ENCODE measurements around the gene UXT. TPM values are rescaled to one million over a fixed set of nuclear protein-coding genes. Genes with fewer than 3 reads are reported as not detected.
"Not testable (repeated sequence)": the region's sequence is repeated elsewhere in the genome, so short reads cannot be mapped to it uniquely, and the experiment has no call there.

Gene UXT
- total RNA-seq, 2 donors from 2014 or later = 41.9 to 56.6 TPM

- H3K36me3 ChIP-seq (replicated peaks in 1 of 2; ENCODE audit: insufficient read depth in 1 of 2, low read depth in 2 of 2) = no peaks in the 10 kb centered on the region
- no peaks in the 10 kb centered on the region for H3K27me3 ChIP-seq
- WGBS, 2 donors = 55 to 78% methylated on average over 1 of the region's 1 CpG
- H3K9me3 ChIP-seq = no peaks in the 10 kb centered on the region
- H3K4me1 ChIP-seq = no peaks in the 10 kb centered on the region
- intact Hi-C loops (cut with DNase I) = no loop called here
- no peak for DNase-seq
- no peak for ATAC-seq
- H3K27ac ChIP-seq = no peak overlapping the region
- TF ChIP-seq CTCF (IDR thresholded peaks at IDR 0.05) = no peak
- TF ChIP-seq POLR2A (IDR thresholded peaks at IDR 0.05) = no peak
- no peak overlapping the region for H3K4me3 ChIP-seq
These were observed 38.2 kb upstream of the UXT start for GRCh38 chrX:47697181-47697580.

DNA sequence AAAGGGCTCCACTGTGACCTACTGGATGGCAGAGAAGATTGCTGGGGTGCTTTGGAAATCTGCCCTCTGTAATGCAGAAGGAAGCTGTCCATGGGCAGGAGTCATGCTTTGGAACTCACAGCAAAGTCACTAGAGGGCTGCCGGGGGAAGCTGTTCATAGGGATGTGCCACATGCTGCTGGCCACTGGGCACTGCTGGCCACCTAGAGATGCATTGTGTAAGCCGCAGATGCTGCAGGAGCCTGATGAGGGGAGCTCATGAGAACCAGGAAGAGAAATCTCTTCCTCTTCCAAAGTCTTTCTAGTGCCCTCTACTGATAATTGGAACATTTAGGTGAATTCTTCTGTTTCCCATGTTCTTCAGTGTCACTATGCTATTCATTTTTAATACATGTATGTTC is 31.2 kb upstream of the UXT start:
- Histone ChIP-seq H3K4me1 (no peaks in the 10 kb centered on the region), H3K27me3 (no peaks in the 10 kb centered on the region), H3K4me3 (no peak overlapping the region), H3K27ac (no peak overlapping the region), H3K9me3 (no peaks in the 10 kb centered on the region), H3K36me3 (replicated peaks in 1 of 2; ENCODE audit: insufficient read depth in 1 of 2, low read depth in 2 of 2) (no peaks in the 10 kb centered on the region)
- DNase-seq (no peak), ATAC-seq (no peak)
- no peak for TF ChIP-seq POLR2A (IDR thresholded peaks at IDR 0.05)
- intact Hi-C loops (cut with DNase I) = no loop called here
- 18 to 47% methylated on average over 2 of the region's 2 CpGs for WGBS, 2 donors

DNA sequence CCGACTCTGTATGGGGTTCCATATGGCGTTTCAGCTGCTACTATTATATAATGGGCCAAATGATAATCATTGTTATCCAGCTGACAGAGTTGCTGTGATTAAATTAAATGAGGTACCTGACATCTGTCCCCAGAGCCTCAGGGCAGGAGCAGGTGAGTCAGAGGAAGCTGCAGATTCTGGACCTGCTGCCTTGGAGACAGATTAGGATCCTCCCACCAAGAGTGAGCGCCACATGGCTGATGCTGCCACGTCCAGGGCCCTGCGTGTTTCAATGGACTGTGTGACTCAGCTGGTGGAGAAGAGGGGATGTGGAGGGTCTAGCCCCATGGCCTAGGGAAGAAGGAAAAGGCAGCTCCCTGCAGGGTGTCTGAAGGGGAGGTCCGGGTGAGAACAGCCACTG is 28.3 kb upstream of the UXT start:
- no peaks in the 10 kb centered on the region for H3K27me3 ChIP-seq

DNA sequence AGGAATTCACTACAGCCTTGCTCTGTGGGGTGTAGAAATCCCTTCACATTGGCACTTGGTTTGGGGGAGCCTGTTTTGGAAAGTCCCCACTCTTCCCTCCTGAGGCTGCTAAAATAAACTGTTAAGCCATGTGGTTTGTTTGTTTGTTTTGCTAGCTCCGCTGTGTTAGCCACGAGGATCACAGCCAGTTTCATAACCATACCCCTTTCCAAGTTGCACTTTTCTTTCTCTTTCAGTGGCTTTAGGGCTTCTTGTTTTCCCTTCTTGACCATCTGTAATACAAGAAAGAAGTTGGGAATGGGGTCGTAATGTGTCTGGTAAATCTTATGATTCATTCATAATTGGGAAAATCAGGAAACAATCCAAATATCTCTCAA is 24.8 kb upstream of the UXT start:
- H3K27ac ChIP-seq = no peak overlapping the region
- no peaks in the 10 kb centered on the region for H3K4me1 ChIP-seq
- intact Hi-C loops (cut with DNase I) = no loop called here
- ATAC-seq = no peak
- no peak for DNase-seq
- H3K9me3 ChIP-seq = no peaks in the 10 kb centered on the region
- 32 to 59% methylated on average over 3 of the region's 3 CpGs for WGBS, 2 donors
- no peak overlapping the region for H3K4me3 ChIP-seq
- no peaks in the 10 kb centered on the region for H3K27me3 ChIP-seq
- TF ChIP-seq POLR2A (IDR thresholded peaks at IDR 0.05) = no peak
- no peak for TF ChIP-seq CTCF (IDR thresholded peaks at IDR 0.05)
- H3K36me3 ChIP-seq (replicated peaks in 1 of 2; ENCODE audit: insufficient read depth in 1 of 2, low read depth in 2 of 2) = no peaks in the 10 kb centered on the region

More for the DNA sequence above, 28.3 kb upstream of the UXT start:
- no peak overlapping the region for H3K4me3 ChIP-seq
- ATAC-seq (no peak), DNase-seq (no peak)
- no peaks in the 10 kb centered on the region for H3K9me3 ChIP-seq
- TF ChIP-seq POLR2A (IDR thresholded peaks at IDR 0.05) = no peak
- TF ChIP-seq CTCF (IDR thresholded peaks at IDR 0.05) = no peak
- H3K27ac ChIP-seq = no peak overlapping the region
- no peaks in the 10 kb centered on the region for H3K36me3 ChIP-seq (replicated peaks in 1 of 2; ENCODE audit: insufficient read depth in 1 of 2, low read depth in 2 of 2)
- intact Hi-C loops (cut with DNase I) = no loop called here
- H3K4me1 ChIP-seq = no peaks in the 10 kb centered on the region
- 47 to 71% methylated on average over 3 to 6 of the region's 6 CpGs for WGBS, 2 donors

DNA sequence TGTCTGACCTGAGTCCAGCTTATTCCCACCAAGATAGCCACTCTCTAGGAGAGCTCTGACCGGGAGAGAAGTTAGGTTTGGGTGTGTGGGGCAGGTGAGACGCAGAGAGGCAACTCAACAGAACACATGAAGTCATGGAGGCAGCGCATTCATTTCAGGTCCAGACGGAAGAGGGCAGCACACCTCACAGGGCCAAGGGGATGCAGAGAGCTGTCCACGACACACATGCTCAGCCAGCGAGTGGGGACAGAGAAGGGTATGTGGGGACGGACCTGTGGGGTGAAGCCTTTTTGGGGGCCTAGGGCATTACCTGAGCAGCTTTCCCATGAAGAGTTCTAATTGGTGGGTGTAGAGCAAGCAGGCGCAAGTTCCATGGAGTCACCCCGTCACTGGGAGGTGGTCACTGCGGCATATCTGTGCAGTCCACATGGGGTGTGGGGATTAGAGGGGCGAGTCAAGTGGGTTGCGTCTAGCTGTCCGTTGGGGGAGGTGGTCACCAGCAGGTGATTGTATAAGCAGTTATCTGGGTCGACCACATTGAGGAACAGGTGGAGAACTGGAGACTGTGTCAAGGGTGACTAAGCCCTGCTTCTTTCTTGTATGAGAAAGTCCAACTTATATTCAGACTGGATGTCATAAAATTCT is 24.3 kb upstream of the UXT start:
- TF ChIP-seq POLR2A (IDR thresholded peaks at IDR 0.05) (no peak), CTCF (IDR thresholded peaks at IDR 0.05) (no peak)
- Histone ChIP-seq H3K36me3 (replicated peaks in 1 of 2; ENCODE audit: insufficient read depth in 1 of 2, low read depth in 2 of 2) (no peaks in the 10 kb centered on the region), H3K27me3 (no peaks in the 10 kb centered on the region), H3K4me3 (no peak overlapping the region), H3K27ac (no peak overlapping the region), H3K4me1 (no peaks in the 10 kb centered on the region), H3K9me3 (no peaks in the 10 kb centered on the region)
- WGBS, 2 donors = 55 to 67% methylated on average over 3 to 8 of the region's 14 CpGs
- DNase-seq (no peak), ATAC-seq (no peak)
- intact Hi-C loops (cut with DNase I) = no loop called here

- intact Hi-C loops (cut with DNase I); DNase-seq: not testable (repeated sequence)
These were observed 17.2 kb upstream of the UXT start for GRCh38 chrX:47675959-47676859.

More at GRCh38 chrX:47675959-47676859, 17.2 kb upstream of the UXT start:
- not testable (repeated sequence) for ATAC-seq; H3K4me1 ChIP-seq; H3K36me3 ChIP-seq (replicated peaks in 1 of 2; ENCODE audit: insufficient read depth in 1 of 2, low read depth in 2 of 2); H3K4me3 ChIP-seq; H3K27me3 ChIP-seq; H3K9me3 ChIP-seq; H3K27ac ChIP-seq
- 63 to 72% methylated on average over 7 of the region's 7 CpGs for WGBS, 2 donors
